NCI-H446 (cell line): ENCODE results near the gene RYR3.

Source experiments
- DNase-seq, 2 experiments: peaks; one replicate each; lab custom pipeline; 2025; lab: John Stamatoyannopoulos, UW

RYR3 gene

GRCh38 chr15:33894193-33894592 lies 583.4 kb downstream of the RYR3 start:
- no peak for DNase-seq

DNA sequence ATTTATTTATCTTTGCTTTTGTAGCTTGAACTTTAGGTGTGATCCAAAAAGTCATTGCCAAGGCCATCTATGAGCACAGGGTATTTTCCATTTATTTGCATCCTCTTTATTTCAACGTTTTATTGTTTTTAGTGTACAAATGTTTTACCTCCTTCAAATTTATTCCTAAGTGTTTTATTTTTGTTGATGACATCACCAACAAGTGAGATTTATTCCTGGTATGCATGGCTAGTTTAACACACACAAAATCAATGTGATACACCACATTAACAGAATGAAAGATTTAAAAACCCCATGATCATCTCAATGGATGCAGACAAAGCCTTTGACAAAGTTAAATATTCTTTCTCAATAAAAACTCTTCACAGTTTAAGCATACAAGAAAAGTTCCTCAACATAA lies 591.3 kb downstream of the RYR3 start:
- DNase-seq, result no peak

DNA sequence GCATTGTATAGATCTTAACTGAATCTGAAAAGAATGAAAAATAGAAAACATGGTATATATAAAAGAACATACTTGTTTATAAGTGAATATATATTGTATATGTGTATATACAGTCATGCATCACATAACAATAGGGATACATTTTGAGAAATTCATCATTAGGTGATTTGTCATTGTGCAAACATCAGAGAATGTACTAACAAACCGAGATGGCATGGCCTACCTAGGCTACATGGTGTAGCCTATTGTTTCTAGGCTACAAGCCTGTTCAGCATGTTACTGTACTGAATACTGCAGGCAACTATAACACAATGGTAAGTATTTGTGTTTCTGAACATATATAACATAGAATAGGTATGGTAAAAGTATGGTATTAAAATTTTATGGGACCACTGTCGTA lies 592.9 kb downstream of the RYR3 start:
- no peak for DNase-seq

- no peak for DNase-seq
Observed at GRCh38 chr15:33907326-33907725, 596.6 kb downstream of the RYR3 start.

- no peak for DNase-seq
Observed at GRCh38 chr15:33908406-33908805, 597.6 kb downstream of the RYR3 start.

- no peak for DNase-seq
Observed at GRCh38 chr15:33910741-33911140, 600.0 kb downstream of the RYR3 start.

GRCh38 chr15:33912326-33912725 lies 601.6 kb downstream of the RYR3 start:
- DNase-seq, result no peak

- DNase-seq, result no peak
Observed at GRCh38 chr15:33913459-33913858, 602.7 kb downstream of the RYR3 start.
